HCT116 (cell line): ENCODE measurements around the gene RARB. TPM values are rescaled to one million over a fixed set of nuclear protein-coding genes. Genes with fewer than 3 reads are reported as not detected.

ENCODE experiments used
- ATAC-seq: fragments of 200-7000 bp; cut with Tn5 transposase; 2 replicates; pipeline ENCODE4 v1.9.1; 2020; ENCODE audit warnings: mild to moderate bottlenecking, moderate library complexity
- BruUV-seq: library from RNA; stranded (reverse); fragments of 400-500 nt; replicated peaks from 2 replicates; lab custom pipeline; 2021; lab: Mats Ljungman, UMichigan
- CTCF ChIA-PET: fragments of 300-600 bp; sonication (Branson Sonifier 250); formaldehyde crosslinking; loops from one replicate; lab custom pipeline; 2021; ENCODE audit warnings: antibody characterized with exemption; lab: Charles Lee
- POLR2A ChIA-PET: fragments of 300-600, 350-600 bp; sonication (Branson Sonifier 250); formaldehyde crosslinking; loops from one replicate; lab custom pipeline; 2021; ENCODE audit warnings: antibody characterized with exemption; lab: Charles Lee
- RAD21 ChIA-PET, 2 experiments: fragments of 300-600 bp; sonication (Branson Sonifier 250); formaldehyde crosslinking; loops; one replicate each; lab custom pipeline; 2023; ENCODE audit warnings: low total read pairs in 2 of 2; ENCODE audit not compliant: uncharacterized antibody in 2 of 2, unreplicated experiment in 2 of 2, low non-redundant PET in 1 of 2; lab: Charles Lee
- DNase-seq: peaks from one replicate; pipeline ENCODE4 v3.0.0-alpha.2; 2010; ENCODE audit warnings: low read depth, low spot score
- H2AFZ ChIP-seq: fragments of 200-600 bp; shearing (Covaris generic), sonication (generic); 2 replicates; pipeline ENCODE4 v1.6.1; 2017; ENCODE audit warnings: low read depth, mixed run types, mixed read lengths, antibody characterized with exemption, low read length; ENCODE audit not compliant: poor library complexity, severe bottlenecking
- H3K27ac ChIP-seq: 2 replicates; pipeline ENCODE4 v1.5.1; 2012; ENCODE audit warnings: low read depth, low read length
- H3K27me3 ChIP-seq: fragments of 200-600 bp; sonication (generic); 2 replicates; pipeline ENCODE4 v1.6.1; 2016; ENCODE audit warnings: mixed run types, low read length, mixed read lengths; ENCODE audit not compliant: insufficient read depth
- H3K36me3 ChIP-seq, 2 experiments: fragments of 200-500 bp in 1 of 2; fragments of 200-600 bp in 1 of 2; sonication (Bioruptor generic) in 1 of 2; sonication (generic) in 1 of 2; 2 replicates each; pipeline versions ENCODE4 v1.5.1 to v1.6.1; 2014 to 2016; ENCODE audit warnings: low read length in 2 of 2, inconsistent platforms in 1 of 2, mixed read lengths in 1 of 2, mixed run types in 1 of 2; ENCODE audit not compliant: insufficient read depth in 2 of 2, control insufficient read depth in 1 of 2
- H3K4me1 ChIP-seq, 2 experiments: fragments of 200-600 bp in 1 of 2; sonication (generic) in 1 of 2; 2 replicates each; pipeline versions ENCODE4 v1.5.1 to v1.6.1; 2012 to 2017; ENCODE audit warnings: low read length in 2 of 2, inconsistent platforms in 1 of 2, mild to moderate bottlenecking in 1 of 2, mixed read lengths in 1 of 2, mixed run types in 1 of 2, moderate library complexity in 1 of 2; ENCODE audit not compliant: insufficient read depth in 2 of 2, control insufficient read depth in 1 of 2
- H3K4me2 ChIP-seq: fragments of 200-600 bp; sonication (generic); 2 replicates; pipeline ENCODE4 v1.6.1; 2017; ENCODE audit warnings: mixed run types, low read length, mixed read lengths
- H3K4me3 ChIP-seq, 2 experiments: fragments of 200-600 bp in 1 of 2; sonication (generic) in 1 of 2; replicated peaks in 1 of 2; 2 replicates each; pipeline ENCODE4 v1.5.1; 2011 to 2016; ENCODE audit warnings: low read length in 2 of 2, control low read depth in 1 of 2, low read depth in 1 of 2, mild to moderate bottlenecking in 1 of 2, mixed read lengths in 1 of 2, mixed run types in 1 of 2
- H3K79me2 ChIP-seq: fragments of 200-600 bp; sonication (generic); 2 replicates; pipeline ENCODE4 v1.6.1; 2017; ENCODE audit warnings: mild to moderate bottlenecking, mixed run types, low read length, moderate library complexity, mixed read lengths; ENCODE audit not compliant: insufficient read depth
- H3K9ac ChIP-seq: fragments of 200-600 bp; sonication (generic); 2 replicates; pipeline ENCODE4 v1.6.1; 2016; ENCODE audit warnings: low read length, mixed read lengths
- H3K9me2 ChIP-seq: fragments of 200-600 bp; sonication (generic), shearing (Covaris generic); 2 replicates; pipeline ENCODE4 v1.6.1; 2017; ENCODE audit warnings: mixed run types, mild to moderate bottlenecking, moderate library complexity; ENCODE audit not compliant: insufficient read depth
- H3K9me3 ChIP-seq, 2 experiments: fragments of 200-500 bp in 1 of 2; fragments of 200-600 bp in 1 of 2; sonication (Bioruptor generic) in 1 of 2; sonication (generic) in 1 of 2; 2 replicates each; pipeline ENCODE4 v1.6.1; 2014 to 2017; ENCODE audit warnings: low read length in 2 of 2, mixed read lengths in 2 of 2, inconsistent platforms in 1 of 2, low read depth in 1 of 2, mild to moderate bottlenecking in 1 of 2, mixed run types in 1 of 2, moderate library complexity in 1 of 2; ENCODE audit not compliant: control insufficient read depth in 1 of 2, insufficient read depth in 1 of 2
- H4K20me1 ChIP-seq: fragments of 200-600 bp; sonication (generic), shearing (Covaris generic); 2 replicates; pipeline ENCODE4 v1.6.1; 2017; ENCODE audit warnings: mixed run types, mild to moderate bottlenecking, moderate library complexity; ENCODE audit not compliant: insufficient read depth
- CEBPB ChIP-seq: IDR thresholded peaks from 2 replicates; pipeline ENCODE4 v1.6.1; 2012; ENCODE audit warnings: low read depth
- EZH2 ChIP-seq: fragments of 200-600 bp; sonication (generic); IDR thresholded peaks from 2 replicates; pipeline ENCODE4 v1.6.1; 2017; ENCODE audit warnings: antibody characterized with exemption, mixed run types
- EZH2phosphoT487 ChIP-seq: fragments of 200-600 bp; IDR thresholded peaks from 2 replicates; pipeline ENCODE4 v1.6.1; 2018; ENCODE audit warnings: antibody characterized with exemption, borderline replicate concordance
- FOSL1 ChIP-seq: IDR thresholded peaks from 2 replicates; pipeline ENCODE4 v1.6.1; 2012; ENCODE audit warnings: low read depth
- JUND ChIP-seq: IDR thresholded peaks from 2 replicates; pipeline ENCODE4 v1.6.1; 2012
- POLR2A ChIP-seq: IDR thresholded peaks from 2 replicates; pipeline ENCODE4 v1.7.0; 2011; ENCODE audit warnings: borderline replicate concordance; ENCODE audit not compliant: insufficient read depth, insufficient read length; ENCODE audit errors: extremely low read depth
- TCF7L2 ChIP-seq: IDR thresholded peaks from 2 replicates; pipeline ENCODE4 v1.7.0; 2011; ENCODE audit warnings: borderline replicate concordance, inconsistent platforms; ENCODE audit not compliant: insufficient read depth, insufficient read length; ENCODE audit errors: extremely low read depth
- YY1 ChIP-seq: IDR thresholded peaks from 2 replicates; pipeline ENCODE4 v1.6.1; 2011; ENCODE audit warnings: low read length, low read depth, moderate library complexity, mild to moderate bottlenecking; ENCODE audit not compliant: insufficient replicate concordance; ENCODE audit errors: extremely low read depth
- ZFX ChIP-seq: fragments of 450-650 bp; IDR thresholded peaks from 2 replicates; pipeline ENCODE4 v1.6.1; 2017
- ZNF274 ChIP-seq: fragments of 200-500 bp; sonication (Bioruptor generic); IDR thresholded peaks from 2 replicates; pipeline ENCODE4 v1.6.1; 2014; ENCODE audit warnings: mild to moderate bottlenecking, low read depth, low read length, inconsistent platforms
- intact Hi-C: fragments of 100-400 bp; cut with micrococcal nuclease; formaldehyde crosslinking; loops from 2 replicates; pipeline ENCODE4 v1.10.0; 2022
- total RNA-seq: library from RNA; stranded (reverse); gene quantifications from one replicate; pipeline ENCODE4 v1.2.1, GENCODE V29; 2021; ENCODE audit not compliant: unreplicated experiment
- TF ChIP-seq, protein P1 (sequence below): IDR thresholded peaks from 2 replicates; pipeline ENCODE4 v1.6.1; 2012
- TF ChIP-seq, protein P2 (sequence below): IDR thresholded peaks from 2 replicates; pipeline ENCODE4 v1.6.1; 2012
- TF ChIP-seq, protein P3 (sequence below), 3 experiments: fragments of 200-600 bp in 1 of 3; sonication (generic) in 1 of 3; IDR thresholded peaks in 2 of 3; conservative IDR thresholded peaks in 1 of 3; 2 replicates each; pipeline ENCODE4 v1.5.1; 2012 to 2017; ENCODE audit warnings: low read depth in 2 of 3, low read length in 2 of 3, antibody characterized with exemption in 1 of 3, borderline replicate concordance in 1 of 3, control low read depth in 1 of 3, mild to moderate bottlenecking in 1 of 3, mixed read lengths in 1 of 3, mixed run types in 1 of 3, moderate library complexity in 1 of 3; ENCODE audit not compliant: insufficient read depth in 1 of 3

The RARB gene
- total RNA-seq, 1 experiment from 2014 or later = not detected

DNA sequence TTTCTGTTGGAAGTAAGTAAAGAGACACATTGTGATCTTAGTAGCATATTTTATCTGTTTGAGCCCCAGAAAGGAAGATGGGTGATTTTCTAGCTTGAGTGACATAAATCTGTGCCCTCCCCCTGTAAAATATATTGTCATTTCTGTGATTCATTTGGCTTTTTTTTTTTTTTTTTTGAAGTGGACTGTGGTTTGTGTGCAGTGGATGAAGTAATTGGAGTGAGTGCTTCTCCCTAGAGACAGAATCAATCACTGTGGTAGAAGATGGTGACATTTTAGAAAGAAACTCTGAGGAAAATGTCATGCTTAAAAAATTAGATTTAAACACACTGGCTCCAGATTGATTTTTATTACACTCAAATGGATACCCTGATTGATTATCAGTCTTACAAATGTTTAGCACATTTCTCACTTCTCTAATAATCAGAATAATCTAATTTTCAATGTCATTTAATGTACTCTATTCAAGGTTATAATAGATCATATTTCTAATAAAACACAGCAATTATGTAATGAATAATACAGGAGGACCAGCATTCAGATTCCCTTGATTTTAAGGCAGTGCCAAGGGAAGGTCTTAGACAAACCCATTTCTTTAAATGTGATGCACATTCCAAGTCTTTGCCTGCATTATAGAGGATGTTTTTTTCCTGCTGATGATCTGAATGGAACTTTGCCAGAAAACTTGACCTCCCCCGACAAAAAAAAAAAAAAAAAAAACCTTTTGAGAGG is 120.0 kb downstream of the RARB start:
- ChIA-PET POLR2A (no interaction called here), RAD21 (no interaction called here), CTCF (no interaction called here)
- Histone ChIP-seq H2AFZ (no peak overlapping the region), H3K9me2 (no peaks in the 10 kb centered on the region), H3K9me3 (no peaks in the 10 kb centered on the region), H3K4me1 (no peaks in the 10 kb centered on the region), H3K79me2 (no peaks in the 10 kb centered on the region), H3K4me3 (no peak overlapping the region), H4K20me1 (no peaks in the 10 kb centered on the region), H3K27ac (no peak overlapping the region), H3K9ac (no peak overlapping the region), H3K4me2 (no peak overlapping the region), H3K36me3 (no peaks in the 10 kb centered on the region), H3K27me3 (no peaks in the 10 kb centered on the region; the same call in 1 of the 2 replicates)
- TF ChIP-seq TCF7L2 = no peak
- TF ChIP-seq, protein P1, sequence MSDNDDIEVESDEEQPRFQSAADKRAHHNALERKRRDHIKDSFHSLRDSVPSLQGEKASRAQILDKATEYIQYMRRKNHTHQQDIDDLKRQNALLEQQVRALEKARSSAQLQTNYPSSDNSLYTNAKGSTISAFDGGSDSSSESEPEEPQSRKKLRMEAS = no peak
- TF ChIP-seq JUND = no peak
- TF ChIP-seq EZH2phosphoT487 = no peak
- no peak for TF ChIP-seq ZNF274
- no peak for TF ChIP-seq ZFX
- no peak for TF ChIP-seq POLR2A
- no peak for TF ChIP-seq CEBPB
- no peak for TF ChIP-seq FOSL1
- TF ChIP-seq EZH2 = no peak
- TF ChIP-seq, protein P2, sequence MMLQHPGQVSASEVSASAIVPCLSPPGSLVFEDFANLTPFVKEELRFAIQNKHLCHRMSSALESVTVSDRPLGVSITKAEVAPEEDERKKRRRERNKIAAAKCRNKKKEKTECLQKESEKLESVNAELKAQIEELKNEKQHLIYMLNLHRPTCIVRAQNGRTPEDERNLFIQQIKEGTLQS = no peak
- ATAC-seq (no peak), DNase-seq (no peak)
- BruUV-seq = no TSS peak
- intact Hi-C loops = no loop called here

DNA sequence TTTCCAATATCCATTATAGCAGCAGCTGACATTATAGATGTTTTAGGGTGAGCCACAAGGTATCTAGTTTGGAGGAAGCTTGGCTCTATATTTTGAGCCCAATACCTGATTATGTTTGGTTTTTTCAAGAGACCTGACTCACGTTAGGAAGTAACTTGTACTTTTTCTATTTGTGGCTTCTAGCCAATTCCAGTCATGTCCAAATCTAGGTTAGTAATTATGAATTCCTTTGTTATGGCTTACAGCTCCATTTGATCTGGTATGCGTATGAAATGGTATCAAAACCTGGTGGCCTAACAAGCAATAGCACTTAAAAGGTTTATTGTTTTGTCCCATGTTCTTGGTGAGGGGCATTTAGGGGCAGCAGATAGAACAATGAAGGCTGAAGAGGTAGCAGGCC is 120.8 kb downstream of the RARB start:
- H3K27me3 ChIP-seq = no peaks in the 10 kb centered on the region; the same call in 1 of the 2 replicates
- H3K9me3 ChIP-seq = no peaks in the 10 kb centered on the region
- H3K4me3 ChIP-seq = no peak overlapping the region
- no TSS peak for BruUV-seq
- H2AFZ ChIP-seq = no peak overlapping the region
- no peaks in the 10 kb centered on the region for H3K4me1 ChIP-seq
- H3K79me2 ChIP-seq = no peaks in the 10 kb centered on the region
- no peaks in the 10 kb centered on the region for H4K20me1 ChIP-seq
- intact Hi-C loops = no loop called here
- no peak overlapping the region for H3K4me2 ChIP-seq
- H3K9me2 ChIP-seq = no peaks in the 10 kb centered on the region
- no peak overlapping the region for H3K27ac ChIP-seq
- H3K36me3 ChIP-seq = no peaks in the 10 kb centered on the region
- DNase-seq (no peak), ATAC-seq (no peak)
- ChIA-PET POLR2A (no interaction called here), CTCF (no interaction called here), RAD21 (no interaction called here)
- TF ChIP-seq, protein P3, sequence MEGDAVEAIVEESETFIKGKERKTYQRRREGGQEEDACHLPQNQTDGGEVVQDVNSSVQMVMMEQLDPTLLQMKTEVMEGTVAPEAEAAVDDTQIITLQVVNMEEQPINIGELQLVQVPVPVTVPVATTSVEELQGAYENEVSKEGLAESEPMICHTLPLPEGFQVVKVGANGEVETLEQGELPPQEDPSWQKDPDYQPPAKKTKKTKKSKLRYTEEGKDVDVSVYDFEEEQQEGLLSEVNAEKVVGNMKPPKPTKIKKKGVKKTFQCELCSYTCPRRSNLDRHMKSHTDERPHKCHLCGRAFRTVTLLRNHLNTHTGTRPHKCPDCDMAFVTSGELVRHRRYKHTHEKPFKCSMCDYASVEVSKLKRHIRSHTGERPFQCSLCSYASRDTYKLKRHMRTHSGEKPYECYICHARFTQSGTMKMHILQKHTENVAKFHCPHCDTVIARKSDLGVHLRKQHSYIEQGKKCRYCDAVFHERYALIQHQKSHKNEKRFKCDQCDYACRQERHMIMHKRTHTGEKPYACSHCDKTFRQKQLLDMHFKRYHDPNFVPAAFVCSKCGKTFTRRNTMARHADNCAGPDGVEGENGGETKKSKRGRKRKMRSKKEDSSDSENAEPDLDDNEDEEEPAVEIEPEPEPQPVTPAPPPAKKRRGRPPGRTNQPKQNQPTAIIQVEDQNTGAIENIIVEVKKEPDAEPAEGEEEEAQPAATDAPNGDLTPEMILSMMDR (IDR thresholded peaks at IDR 0.05 in 2 of 3, conservative IDR thresholded peaks at IDR 0.05 in 1 of 3; ENCODE audit: borderline replicate concordance in 1 of 3, insufficient read depth in 1 of 3, low read depth in 2 of 3, low read length in 2 of 3) = no peak
- TF ChIP-seq EZH2 (no peak), YY1 (no peak)
- no peak overlapping the region for H3K9ac ChIP-seq
